ENCODE results near the gene ZNF254. TPM values are rescaled to one million over a fixed set of nuclear protein-coding genes. Genes with fewer than 3 reads are reported as not detected.

Gene ZNF254
- total RNA-seq, 2 experiments from 2014 or later = 9.9 to 10.2 TPM

DNA sequence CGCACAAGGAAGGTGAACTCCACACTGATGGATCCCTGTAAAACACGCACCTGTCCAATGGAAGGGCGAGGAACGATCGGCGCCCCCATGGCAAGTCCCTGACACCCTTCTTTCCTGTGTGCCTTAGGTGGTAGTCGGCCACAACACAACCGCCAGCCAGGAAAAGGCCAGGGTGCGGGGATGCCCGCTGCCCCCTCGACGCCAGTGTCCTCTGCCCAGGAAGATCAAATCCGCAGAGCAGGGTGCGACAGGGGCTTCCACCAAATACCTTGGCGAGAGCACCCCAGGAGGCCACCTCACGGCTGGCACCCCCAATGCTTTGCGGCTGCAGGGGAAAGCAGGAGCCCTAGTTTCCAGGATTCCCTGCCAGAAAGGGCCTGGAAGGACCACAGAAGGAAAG lies 91.2 kb downstream of the ZNF254 start:
- H3K36me3 Mint-ChIP-seq (ENCODE audit: low read depth) = no peaks in the 10 kb centered on the region
- POLR2A ChIA-PET = no interaction called here
- no peaks in the 10 kb centered on the region for H3K27me3 Mint-ChIP-seq
- no peak for DNase-seq
- H3K4me3 Mint-ChIP-seq = no peak overlapping the region
- H3K4me1 Mint-ChIP-seq = no peaks in the 10 kb centered on the region
- CTCF ChIA-PET = no interaction called here
- no peak overlapping the region for H3K27ac Mint-ChIP-seq
- peaks cover 30% of the 10 kb centered on the region for H3K9me3 Mint-ChIP-seq

Other genes starting within 250 kb of the ZNF254 start
- 1 to 10 TPM; 8.7 to 9.7 TPM for gene ZNF726, start 172.3 kb upstream of the ZNF254 start, total RNA-seq